Neural cell (in vitro differentiated cells): Measurements from ENCODE around the gene RUNX1. TPM values are rescaled to one million over a fixed set of nuclear protein-coding genes. Genes with fewer than 3 reads are reported as not detected.

ENCODE experiments used
- H2AFZ ChIP-seq: fragments of 200-600, 300-800 bp; sonication (generic), shearing (Covaris generic); 2 replicates; pipeline ENCODE4 v1.6.0; 2014; ENCODE audit warnings: low read depth, mild to moderate bottlenecking, antibody characterized with exemption, low read length, moderate library complexity
- H3F3A ChIP-seq: fragments of 200-600 bp; shearing (Covaris generic); 2 replicates; pipeline ENCODE4 v1.6.1; 2016; ENCODE audit warnings: mild to moderate bottlenecking, moderate library complexity, mixed read lengths, antibody characterized with exemption, low read length; ENCODE audit not compliant: insufficient read depth, poor library complexity, severe bottlenecking
- H3K27ac ChIP-seq: fragments of 200-600, 300-800 bp; sonication (generic), shearing (Covaris generic); 2 replicates; pipeline ENCODE4 v1.5.1; 2014; ENCODE audit warnings: mild to moderate bottlenecking, low read length, moderate library complexity
- H3K27me3 ChIP-seq: fragments of 300-800, 200-600 bp; sonication (generic), shearing (Covaris generic); 2 replicates; pipeline ENCODE4 v1.6.0; 2014; ENCODE audit warnings: mild to moderate bottlenecking, low read depth, low read length, moderate library complexity; ENCODE audit not compliant: insufficient read depth
- H3K36me3 ChIP-seq: fragments of 300-800, 200-600 bp; sonication (generic), shearing (Covaris generic); 2 replicates; pipeline ENCODE4 v1.5.1; 2014; ENCODE audit warnings: mild to moderate bottlenecking, antibody characterized with exemption, low read length, moderate library complexity; ENCODE audit not compliant: insufficient read depth
- H3K4me2 ChIP-seq: fragments of 300-800, 200-600 bp; sonication (generic), shearing (Covaris generic); 2 replicates; pipeline ENCODE4 v1.6.0; 2014; ENCODE audit warnings: mild to moderate bottlenecking, low read length
- H3K4me3 ChIP-seq: fragments of 300-800, 200-600 bp; sonication (generic), shearing (Covaris generic); 2 replicates; pipeline ENCODE4 v1.5.1; 2014; ENCODE audit warnings: mild to moderate bottlenecking, low read length, moderate library complexity
- H3K79me2 ChIP-seq: fragments of 200-600 bp; shearing (Covaris generic); replicated peaks from 2 replicates; pipeline ENCODE4 v1.6.0; 2014; ENCODE audit warnings: mild to moderate bottlenecking, low read length, moderate library complexity; ENCODE audit not compliant: insufficient read depth
- H3K9ac ChIP-seq: fragments of 300-800, 200-600 bp; sonication (generic), shearing (Covaris generic); 2 replicates; pipeline ENCODE4 v1.6.1; 2016; ENCODE audit warnings: mild to moderate bottlenecking, low read length, mixed read lengths
- H3K9me2 ChIP-seq: fragments of 200-600 bp; shearing (Covaris generic); 2 replicates; pipeline ENCODE4 v1.6.1; 2016; ENCODE audit warnings: mild to moderate bottlenecking, low read length, mixed read lengths; ENCODE audit not compliant: insufficient read depth
- H3K9me3 ChIP-seq: fragments of 200-600, 300-800 bp; sonication (generic), shearing (Covaris generic); 2 replicates; pipeline ENCODE4 v1.6.1; 2016; ENCODE audit warnings: mild to moderate bottlenecking, mixed run types, low read length, moderate library complexity, mixed read lengths
- H4K20me1 ChIP-seq: fragments of 200-600 bp; shearing (Covaris generic); 2 replicates; pipeline ENCODE4 v1.6.1; 2016; ENCODE audit warnings: mild to moderate bottlenecking, mixed run types; ENCODE audit not compliant: insufficient read depth
- CTCF ChIP-seq: fragments of 450-650 bp; IDR thresholded peaks from 2 replicates; pipeline ENCODE4 v1.5.1; 2014; ENCODE audit warnings: antibody characterized with exemption, mild to moderate bottlenecking, moderate library complexity; ENCODE audit not compliant: poor library complexity, severe bottlenecking
- EP300 ChIP-seq: fragments of 450-650 bp; conservative IDR thresholded peaks from 2 replicates; pipeline ENCODE4 v1.6.1; 2014; ENCODE audit warnings: antibody characterized with exemption, mild to moderate bottlenecking, moderate library complexity; ENCODE audit not compliant: poor library complexity, severe bottlenecking
- EZH2 ChIP-seq: fragments of 200-600, 300-800 bp; shearing (Covaris generic), sonication (generic); IDR thresholded peaks from 2 replicates; pipeline ENCODE4 v1.6.1; 2014; ENCODE audit warnings: antibody characterized with exemption, low read length, borderline replicate concordance, mild to moderate bottlenecking; ENCODE audit not compliant: insufficient read depth, poor library complexity, severe bottlenecking
- MXI1 ChIP-seq: fragments of 450-650 bp; conservative IDR thresholded peaks from 2 replicates; pipeline ENCODE4 v1.6.1; 2014; ENCODE audit warnings: antibody characterized with exemption, mild to moderate bottlenecking; ENCODE audit not compliant: poor library complexity, severe bottlenecking
- POLR2AphosphoS5 ChIP-seq: IDR thresholded peaks from 2 replicates; pipeline ENCODE4 v1.6.1; 2012
- RAD21 ChIP-seq: fragments of 450-650 bp; conservative IDR thresholded peaks from 2 replicates; pipeline ENCODE4 v1.6.1; 2014; ENCODE audit warnings: antibody characterized with exemption, mild to moderate bottlenecking, moderate library complexity
- REST ChIP-seq: IDR thresholded peaks from 2 replicates; pipeline ENCODE4 v1.6.1; 2012; ENCODE audit warnings: borderline replicate concordance
- SMC3 ChIP-seq: fragments of 450-650 bp; conservative IDR thresholded peaks from 2 replicates; pipeline ENCODE4 v1.6.1; 2014; ENCODE audit warnings: antibody characterized with exemption, mild to moderate bottlenecking, moderate library complexity; ENCODE audit not compliant: poor library complexity
- TAF1 ChIP-seq: IDR thresholded peaks from 2 replicates; pipeline ENCODE4 v1.6.1; 2012; ENCODE audit warnings: low read depth
- polyA plus RNA-seq: library from polyadenylated mRNA; depleted of rRNA; stranded (reverse); fragments of >200 nt; gene quantifications from 2 replicates; pipeline ENCODE4 v1.2.3, GENCODE V29; 2014

The RUNX1 gene
- polyA plus RNA-seq, 1 donor from 2014 or later, result not detected

- TF ChIP-seq CTCF (no peak), REST (no peak), TAF1 (no peak), MXI1 (no peak), EZH2 (no peak), POLR2AphosphoS5 (no peak), EP300 (no peak), SMC3 (no peak), RAD21 (no peak)
- Histone ChIP-seq H2AFZ (no peak overlapping the region), H3K79me2 (no peaks in the 10 kb centered on the region), H4K20me1 (no peaks in the 10 kb centered on the region), H3K9me2 (no peaks in the 10 kb centered on the region), H3K4me3 (no peak overlapping the region), H3K27me3 (no peaks in the 10 kb centered on the region), H3K36me3 (no peaks in the 10 kb centered on the region), H3F3A (no peaks in the 10 kb centered on the region), H3K27ac (no peak overlapping the region), H3K9me3 (no peaks in the 10 kb centered on the region), H3K9ac (no peak overlapping the region), H3K4me2 (no peak overlapping the region)
Observed at GRCh38 chr21:34924194-34924593, 124.9 kb downstream of the RUNX1 start.

- H4K20me1 ChIP-seq, result no peaks in the 10 kb centered on the region
- H3K4me2 ChIP-seq, result no peak overlapping the region
- no peaks in the 10 kb centered on the region for H3K79me2 ChIP-seq
- TF ChIP-seq TAF1 (no peak), REST (no peak), RAD21 (no peak), MXI1 (no peak)
- no peak overlapping the region for H3K27ac ChIP-seq
- H3K9me3 ChIP-seq, result no peaks in the 10 kb centered on the region
- no peaks in the 10 kb centered on the region for H3K36me3 ChIP-seq
- no peak overlapping the region for H3K4me3 ChIP-seq
- no peak overlapping the region for H3K9ac ChIP-seq
- H3F3A ChIP-seq, result no peaks in the 10 kb centered on the region
- no peaks in the 10 kb centered on the region for H3K27me3 ChIP-seq
- no peaks in the 10 kb centered on the region for H3K9me2 ChIP-seq
- H2AFZ ChIP-seq, result no peak overlapping the region
Observed at GRCh38 chr21:34923626-34924025, 125.5 kb downstream of the RUNX1 start.
